DMS 273 treated with DMSO at 0.1 percent for 48 hours (cell line): Measurements from ENCODE around the gene TGFB3.
"Not testable (repeated sequence)": the region's sequence is repeated elsewhere in the genome, so short reads cannot be mapped to it uniquely, and the experiment has no call there.

Experiments used
- DNase-seq: peaks from one replicate; lab custom pipeline; 2025; lab: John Stamatoyannopoulos, UW

The TGFB3 gene

DNA sequence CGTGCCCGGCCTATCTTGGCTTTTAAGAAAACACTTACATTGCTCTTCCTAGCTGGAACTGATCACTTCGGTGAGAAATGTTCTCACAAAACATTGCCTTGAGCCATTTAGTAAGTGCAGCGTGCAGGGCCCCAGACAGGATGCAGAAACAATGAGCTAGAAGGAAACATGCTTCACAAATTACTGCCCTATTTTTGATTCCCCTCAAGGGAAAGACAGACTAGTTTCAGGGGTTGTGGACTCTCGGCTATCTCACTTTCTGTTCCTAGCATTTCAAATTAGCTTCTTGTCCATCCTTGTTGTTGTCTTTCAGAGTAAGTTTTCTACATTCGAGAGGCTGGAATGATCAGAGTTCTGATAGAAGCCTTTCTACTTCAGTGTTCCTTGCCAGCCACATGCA, 21.6 kb downstream of the TGFB3 start:
- no peak for DNase-seq

DNA sequence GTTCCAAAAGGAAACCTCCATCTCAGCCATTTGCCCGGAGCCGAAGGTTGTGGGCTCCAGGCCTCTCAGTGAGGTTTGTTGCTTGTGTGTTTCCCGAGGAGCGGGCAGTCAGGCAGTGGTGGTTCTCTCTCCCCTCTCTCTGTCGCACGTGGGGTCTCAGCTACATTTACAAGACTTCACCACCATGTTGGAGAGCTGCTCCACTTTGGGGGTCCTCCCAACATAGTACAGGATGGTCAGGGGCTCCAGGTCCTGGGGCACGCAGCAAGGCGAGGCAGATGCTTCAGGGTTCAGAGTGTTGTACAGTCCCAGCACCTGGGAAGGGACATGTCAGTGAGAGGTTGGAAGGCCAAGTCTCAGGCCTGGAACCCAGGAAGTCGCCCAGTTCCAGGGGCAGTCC, 22.8 kb downstream of the TGFB3 start:
- no peak for DNase-seq

DNA sequence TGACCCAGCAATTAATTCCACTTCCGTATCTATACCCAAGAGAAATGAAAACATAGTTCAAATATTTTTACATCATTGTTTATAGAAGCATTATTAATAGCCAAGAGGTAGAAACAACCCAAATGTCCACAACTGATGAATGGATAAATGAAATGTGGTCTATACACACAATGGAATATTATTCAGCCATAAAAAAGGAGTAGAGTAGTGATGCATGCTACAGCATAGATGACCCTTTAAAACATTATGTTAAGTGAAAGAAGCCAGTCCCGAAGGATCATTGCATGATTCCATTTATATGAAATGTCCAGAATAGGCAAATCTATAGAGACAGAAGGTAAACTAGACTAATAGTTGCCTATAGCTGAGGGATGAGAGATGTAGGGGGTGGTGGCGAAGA, 29.3 kb downstream of the TGFB3 start:
- no peak for DNase-seq

DNA sequence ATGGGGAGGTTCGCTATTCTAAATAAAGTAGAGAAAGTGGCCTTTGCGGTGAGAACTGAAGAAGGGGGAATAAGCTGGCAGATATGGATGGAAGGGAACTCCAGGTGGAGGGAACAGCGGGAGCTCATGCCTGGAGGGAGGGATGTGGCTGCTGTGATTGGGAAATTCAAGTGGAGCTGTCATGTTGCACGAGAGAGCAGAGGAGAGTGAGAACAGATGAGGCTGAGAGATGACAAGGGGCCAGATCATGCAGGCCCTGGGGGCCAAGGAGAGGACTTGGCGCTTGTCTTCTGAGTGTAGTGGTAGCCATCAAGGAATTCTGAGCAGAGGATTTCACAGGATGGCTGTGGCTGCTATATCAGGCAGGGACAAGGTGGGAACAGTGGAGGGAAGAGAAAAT, 35.0 kb downstream of the TGFB3 start:
- no peak for DNase-seq

DNA sequence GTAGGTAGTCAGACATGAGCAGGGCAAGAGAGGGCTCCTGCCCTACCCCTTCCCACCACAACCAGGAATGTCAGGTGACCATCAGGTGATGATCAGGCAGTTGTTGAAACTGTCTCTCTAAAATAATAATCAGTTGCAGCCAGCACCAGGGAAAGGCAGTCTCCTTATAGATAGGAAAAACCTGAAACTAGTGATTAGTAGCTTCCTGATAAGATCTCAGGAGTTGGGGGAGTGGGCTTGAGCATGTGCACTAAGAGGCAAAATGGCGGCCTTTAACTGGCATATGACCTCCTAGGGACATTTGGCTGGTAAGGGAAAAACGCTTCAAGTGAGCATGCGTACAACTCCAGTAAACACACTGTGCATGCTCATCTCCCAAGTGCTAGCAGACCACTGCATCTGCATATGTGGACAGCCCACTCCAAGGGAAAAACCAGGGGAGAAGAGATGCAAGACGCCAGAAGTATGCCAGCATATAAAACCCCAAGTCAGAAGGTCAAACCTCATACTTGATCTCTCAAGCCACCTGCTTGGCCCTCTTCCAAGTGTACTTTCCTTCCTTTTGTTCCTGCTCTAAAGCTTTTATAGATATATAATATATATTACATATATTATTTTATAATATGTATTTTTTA, 37.1 kb downstream of the TGFB3 start:
- no peak for DNase-seq

DNA sequence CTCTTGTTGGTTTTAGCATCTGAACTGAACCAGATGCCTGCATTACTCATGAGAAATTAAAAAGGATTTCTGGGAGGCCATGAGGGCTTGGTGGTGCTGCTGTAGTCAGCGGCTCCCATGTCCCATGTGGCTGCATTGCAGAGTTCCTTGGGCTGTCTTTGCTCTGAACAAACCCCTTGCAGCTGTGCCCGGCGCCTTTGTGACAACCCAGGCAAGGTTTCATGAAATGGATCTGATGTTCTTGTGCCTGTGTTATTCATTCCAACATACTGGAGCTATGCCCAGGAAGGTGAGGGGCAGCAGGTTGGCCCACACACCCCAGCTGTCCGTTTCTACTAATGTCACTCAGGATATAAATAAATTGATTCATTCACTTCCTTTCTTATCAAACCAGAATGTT, 40.8 kb downstream of the TGFB3 start:
- DNase-seq: peak; percentile 75

DNA sequence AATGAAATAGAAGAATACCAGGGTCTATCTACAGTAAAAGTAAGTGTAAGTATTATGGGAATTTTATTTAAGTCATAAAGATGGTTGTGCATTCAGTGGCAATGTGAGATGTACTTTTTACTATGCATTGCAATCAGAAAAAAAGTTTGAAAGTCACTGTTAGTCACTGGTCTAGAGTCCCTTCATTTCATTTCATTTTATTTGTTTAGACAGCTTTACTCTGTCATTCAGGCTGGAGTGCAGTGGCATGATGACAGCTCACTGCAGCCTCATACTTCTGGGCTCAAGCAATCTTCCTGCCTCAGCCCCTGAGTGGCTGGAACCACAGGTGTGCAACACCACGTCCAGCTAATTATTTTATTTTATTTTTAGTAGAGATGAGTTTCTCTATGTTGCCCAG, 42.6 kb downstream of the TGFB3 start:
- DNase-seq: no peak

DNA sequence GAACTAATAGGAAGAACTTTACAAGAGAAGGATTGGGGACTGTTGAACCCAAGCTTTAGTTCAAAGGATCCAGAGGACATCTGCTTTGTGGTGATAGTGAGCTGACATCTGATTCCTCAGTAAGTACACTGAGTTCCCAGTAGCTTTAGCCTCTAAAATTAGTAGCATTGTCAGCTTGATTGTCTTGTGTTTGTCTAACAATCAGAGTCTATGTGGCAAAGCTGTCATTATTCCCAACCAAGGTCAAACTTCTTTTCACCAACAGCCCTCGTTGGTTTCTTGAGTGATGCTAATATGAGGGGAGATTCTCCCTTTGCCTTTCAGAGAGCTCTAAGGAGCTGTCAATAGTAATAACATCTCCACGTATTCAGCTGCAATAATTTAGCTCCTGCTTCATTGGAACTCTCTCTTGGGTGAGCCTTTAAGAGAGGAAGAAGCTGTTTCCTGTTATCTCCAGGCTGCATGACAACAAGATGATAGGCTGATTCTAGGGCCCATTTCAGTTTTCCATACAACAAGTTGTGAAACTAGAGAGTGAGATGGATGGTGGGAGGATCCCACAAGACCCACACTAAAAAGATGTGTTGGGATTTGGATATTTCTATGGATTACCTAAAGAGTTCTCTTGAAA, 46.7 kb downstream of the TGFB3 start:
- no peak for DNase-seq

DNA sequence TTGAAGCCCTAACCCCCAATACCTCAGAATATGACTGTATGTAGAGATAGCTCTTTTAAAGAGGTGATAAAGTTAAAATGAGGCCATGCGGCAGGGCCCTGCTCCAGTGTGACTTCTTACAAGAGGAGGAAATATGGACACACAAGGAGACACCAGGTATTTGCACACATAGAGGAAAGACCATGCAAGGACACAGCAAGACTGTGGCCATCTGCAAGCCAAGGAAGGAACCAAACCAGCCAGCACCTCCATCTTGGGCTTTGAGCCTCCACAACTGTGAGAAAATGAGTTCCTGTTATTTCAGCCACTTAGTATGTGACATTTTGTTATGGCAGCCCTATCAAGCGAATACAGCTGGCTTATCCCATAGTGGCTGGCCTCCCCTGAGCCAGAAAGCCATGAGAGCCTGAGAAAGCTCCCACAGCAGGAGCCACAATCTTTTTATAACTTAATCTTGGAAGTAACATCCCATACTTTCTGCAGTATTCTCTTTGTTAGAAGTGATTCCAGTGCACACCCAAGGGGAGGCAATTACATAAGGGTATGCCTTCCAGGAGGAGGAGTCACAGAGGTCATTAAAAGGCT, 48.0 kb downstream of the TGFB3 start:
- no peak for DNase-seq

DNA sequence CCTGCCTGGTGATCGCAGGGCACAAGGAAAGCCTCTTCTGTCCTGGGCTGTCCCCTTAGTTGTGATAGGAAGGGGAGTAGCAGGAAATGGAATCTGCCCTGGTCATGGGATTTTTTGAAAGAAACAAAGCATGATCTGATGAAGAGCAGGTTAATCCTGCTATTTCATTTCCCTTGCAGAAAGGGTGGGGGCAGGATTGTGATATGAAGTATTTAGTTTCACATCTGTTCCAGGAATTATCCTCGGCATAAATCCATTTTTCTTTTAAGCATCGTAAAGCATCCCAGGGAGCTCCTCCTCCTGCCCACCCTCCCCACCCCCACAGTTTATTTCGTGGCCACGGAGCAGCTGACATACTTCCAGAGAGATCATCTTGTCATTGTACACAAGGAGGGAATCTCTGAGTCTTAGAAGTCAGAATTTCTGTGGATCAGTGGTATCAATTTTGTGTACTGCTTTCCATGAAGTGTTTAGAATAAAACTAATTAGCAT, 53.1 kb downstream of the TGFB3 start:
- DNase-seq: no peak

DNA sequence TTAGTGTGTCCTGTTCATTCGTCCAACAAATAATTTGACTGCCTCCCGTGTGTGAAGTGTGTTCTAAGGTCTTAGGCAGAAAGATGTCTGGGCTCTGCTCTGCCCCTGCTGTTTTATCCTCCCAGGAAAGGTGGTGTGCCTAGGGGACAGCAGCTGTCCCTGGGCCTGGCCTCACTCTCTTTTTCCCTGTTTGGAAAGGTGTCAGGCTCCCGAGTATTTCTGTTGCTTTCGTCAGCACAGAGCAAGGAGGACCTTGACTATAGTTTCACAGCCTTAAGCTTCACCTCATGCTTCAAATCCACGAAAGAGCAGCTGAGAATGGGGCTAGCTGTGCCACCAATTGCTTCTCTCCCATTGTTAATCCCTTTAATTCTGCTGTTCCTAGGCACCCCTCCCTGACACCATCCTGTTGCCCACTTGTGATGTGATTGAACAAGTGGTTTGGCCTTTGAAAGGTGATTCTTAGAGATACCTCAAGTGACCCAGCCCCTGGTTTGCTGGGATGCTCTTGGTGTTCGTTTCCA, 54.2 kb downstream of the TGFB3 start:
- DNase-seq: no peak

DNA sequence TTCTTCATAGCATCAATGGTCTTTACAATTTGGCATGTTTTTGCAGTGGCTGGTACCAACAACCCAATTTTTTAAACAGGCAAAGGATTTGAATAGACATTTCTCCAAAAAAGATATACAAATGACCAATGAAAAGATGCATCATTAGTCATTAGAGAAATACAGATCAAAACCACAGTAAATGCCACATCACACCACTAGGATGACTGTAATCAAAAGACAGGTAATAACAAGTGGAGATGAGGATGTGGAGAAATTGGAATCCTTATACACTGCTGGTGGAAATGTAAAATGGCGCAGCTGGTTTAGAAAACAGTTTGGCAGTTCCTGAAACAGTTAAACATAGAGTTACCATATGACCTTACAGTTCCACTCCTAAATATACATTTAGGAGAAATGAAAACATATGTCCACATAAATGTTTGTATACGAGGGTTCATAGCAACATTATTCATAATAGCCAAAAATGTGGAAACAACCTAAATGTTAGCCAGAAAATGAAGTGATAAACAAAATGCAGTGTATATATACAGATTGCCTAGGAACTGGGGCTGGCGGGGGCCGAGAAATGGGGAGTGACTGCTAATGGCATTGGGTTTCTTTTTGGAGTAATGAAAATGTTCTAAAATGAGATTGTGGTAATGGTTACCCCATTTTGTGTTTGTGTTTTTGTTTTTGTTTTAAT, 55.2 kb downstream of the TGFB3 start:
- DNase-seq: no peak

DNA sequence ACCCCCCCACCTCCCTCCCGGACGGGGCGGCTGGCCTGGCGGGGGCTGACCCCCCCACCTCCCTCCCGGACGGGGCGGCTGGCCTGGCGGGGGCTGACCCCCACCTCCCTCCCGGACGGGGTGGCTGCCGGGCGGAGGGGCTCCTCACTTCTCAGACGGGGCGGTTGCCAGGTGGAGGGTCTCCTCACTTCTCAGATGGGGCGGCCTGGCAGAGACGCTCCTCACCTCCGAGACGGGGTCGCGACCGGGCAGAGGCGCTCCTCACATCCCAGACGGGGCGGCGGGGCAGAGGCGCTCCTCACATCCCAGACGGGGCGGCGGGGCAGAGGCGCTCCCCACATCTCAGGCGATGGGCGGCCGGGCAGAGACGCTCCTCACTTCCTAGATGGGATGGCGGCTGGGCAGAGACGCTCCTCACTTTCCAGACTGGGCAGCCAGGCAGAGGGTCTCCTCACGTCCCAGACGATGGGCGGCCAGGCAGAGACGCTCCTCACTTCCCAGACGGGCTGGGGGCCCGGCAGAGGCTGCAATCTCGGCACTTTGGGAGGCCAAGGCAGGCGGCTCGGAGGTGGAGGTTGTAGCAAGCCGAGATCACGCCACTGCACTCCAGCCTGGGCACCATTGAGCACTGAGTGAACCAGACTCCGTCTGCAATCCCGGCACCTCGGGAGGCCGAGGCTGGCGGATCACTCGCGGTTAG, 56.5 kb downstream of the TGFB3 start:
- not testable (repeated sequence) for DNase-seq

DNA sequence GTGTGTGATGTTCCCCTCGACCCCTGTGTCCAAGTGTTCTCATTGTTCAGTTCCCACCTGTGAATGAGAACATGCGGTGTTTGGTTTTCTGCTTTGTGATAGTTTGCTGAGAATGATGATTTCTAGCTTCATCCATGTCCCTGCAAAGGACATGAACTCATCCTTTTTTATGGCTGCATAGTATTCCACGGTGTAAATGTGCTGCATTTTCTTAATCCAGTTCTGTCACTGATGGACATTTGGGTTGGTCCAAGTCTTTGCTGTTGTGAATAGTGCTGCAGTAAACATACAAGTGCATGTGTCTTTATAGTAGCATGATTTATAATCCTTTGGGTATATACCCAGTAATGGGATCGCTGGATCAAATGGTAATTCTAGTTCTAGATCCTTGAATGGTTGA, 61.4 kb downstream of the TGFB3 start:
- DNase-seq: not testable (repeated sequence)

DNA sequence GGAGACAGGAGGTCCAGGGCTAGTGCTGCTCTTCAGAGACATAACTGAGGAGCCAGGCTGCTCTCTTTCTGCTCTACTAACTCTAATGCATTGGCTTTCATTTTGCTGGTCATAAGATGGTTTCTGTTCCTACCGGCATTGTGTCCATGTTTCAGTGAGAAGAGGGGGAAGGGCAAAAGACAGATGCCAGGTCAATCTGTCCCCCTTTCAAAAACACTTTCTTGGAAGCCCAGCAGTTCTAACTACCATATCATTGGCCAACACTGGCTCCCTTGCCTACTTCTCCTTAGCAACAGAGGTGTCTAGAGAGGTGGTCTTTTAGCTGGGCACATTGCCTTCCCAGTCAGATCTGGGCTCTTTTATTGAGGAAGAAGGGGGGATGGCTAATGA, 63.9 kb downstream of the TGFB3 start:
- peak; percentile 96 for DNase-seq

DNA sequence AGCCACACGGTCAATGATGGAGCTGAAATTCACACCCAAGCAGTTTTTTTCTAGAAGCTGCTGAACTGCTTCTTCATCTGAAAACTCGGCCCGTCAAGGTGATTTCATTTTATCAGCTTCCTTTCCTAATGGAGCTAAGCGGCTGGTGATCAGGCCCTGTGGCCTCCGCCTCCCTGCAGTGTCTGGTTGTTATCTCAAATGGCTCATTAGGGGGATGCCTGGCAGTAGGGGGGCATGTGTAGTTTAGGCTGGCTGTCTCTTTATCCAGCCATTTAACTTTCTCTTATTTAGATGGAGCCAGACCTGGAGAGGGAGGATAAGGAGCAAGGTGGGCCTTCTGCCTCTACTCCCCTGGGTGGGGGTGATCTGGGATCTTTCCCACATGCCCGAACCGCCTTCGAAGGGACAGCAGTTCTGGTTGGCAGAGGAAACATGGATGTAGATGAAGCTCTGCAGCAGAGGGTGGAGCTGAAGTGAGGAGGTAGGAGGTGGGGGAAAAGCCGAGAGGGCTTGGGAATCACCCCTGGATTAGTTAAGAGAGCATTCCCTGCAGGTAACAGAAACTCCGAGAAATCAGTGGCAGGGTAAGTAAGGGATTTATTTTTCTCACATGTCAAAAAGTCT, 64.4 kb downstream of the TGFB3 start:
- DNase-seq: no peak

DNA sequence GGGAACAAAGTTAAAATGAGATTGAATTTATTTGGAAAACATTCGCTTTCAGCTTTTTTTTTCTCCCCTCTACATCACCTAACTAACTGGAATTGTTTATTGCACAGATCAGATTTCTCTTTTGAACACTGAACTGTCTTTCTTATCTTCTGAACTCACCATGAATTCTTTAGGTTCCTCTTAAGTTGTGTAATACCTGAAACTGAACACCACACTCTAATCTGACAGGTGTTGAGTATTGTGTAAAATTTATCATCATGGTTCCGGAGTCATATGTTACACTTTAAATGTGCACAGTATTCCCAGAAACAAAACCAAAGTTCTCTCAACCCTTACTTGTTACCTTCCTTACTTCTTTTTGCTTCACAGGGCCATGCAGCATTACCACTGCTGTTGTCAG, 66.8 kb downstream of the TGFB3 start:
- DNase-seq: no peak

DNA sequence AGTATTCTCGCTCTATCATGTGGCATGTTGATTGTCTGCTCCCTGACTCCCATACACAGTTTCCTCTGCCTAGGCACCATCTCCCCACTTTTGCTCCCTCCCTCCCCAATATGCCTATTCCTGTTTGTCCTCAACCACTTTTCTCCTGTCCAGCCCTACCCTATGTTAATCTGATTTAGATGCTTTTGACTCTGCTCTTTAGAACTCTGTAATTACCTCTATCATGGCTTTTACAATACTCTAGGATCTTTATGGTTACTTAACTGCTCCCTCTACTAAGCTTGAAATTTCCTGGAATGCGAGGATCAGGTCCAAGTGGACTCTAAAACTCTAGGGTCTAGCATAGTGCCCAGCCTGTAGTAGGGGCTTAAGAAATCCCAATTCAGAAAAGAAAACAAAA, 68.6 kb downstream of the TGFB3 start:
- no peak for DNase-seq

DNA sequence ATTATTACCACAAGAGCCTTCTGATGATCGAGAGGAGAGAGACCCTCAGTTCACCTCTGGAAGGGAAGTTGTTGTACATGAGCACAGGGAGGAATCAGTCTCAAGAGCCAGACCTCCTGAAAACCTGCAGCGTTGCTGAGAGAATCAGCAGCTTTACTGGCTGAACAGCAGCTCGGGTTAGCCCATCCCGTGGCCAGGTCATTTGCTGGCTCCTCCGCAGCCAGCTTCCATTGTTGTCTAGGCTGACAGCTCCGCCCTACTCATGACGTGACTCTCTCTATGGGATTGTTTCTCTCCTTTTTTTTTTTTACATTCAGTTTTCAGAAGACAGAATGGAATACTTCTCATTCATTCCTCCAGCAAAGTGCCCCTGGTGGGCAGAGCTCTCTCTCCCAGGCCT, 69.9 kb downstream of the TGFB3 start:
- DNase-seq: no peak

DNA sequence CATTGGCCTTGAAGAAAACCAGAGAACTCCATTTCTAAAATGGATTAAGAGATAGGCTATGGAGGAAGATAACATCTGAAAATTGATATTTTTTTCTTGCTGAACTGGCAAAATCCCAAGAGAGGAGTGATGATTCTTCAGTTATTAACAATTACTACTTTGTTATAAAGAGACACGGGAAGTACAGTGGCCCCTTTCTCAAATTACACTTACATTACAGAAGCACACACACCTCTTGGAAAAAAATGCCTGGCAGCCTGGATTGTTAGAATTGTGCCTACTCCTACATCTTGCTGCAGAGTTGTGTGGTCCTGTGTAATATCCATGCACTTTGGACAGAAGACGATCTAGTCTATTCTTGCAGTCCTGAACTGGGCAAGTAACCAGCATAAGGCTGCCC, 71.7 kb downstream of the TGFB3 start:
- DNase-seq: no peak

DNA sequence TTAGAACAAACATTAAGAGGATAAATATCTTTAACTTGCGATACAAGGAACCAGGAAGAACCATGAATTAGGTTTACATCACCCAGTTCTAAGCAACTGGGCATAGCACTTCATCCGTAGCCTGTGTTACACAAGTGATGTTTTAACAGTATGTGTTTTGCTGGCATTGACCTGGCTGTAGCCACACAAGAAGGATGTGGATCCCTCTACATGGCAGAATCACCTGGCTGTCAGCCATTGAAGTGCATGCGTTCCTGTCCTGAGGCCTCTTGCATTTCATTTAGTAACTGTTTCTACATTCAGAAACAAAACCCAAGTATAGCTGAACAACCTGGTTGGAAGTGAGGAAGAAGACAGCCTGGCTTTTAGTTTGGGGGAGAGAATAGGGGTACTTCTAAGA, 72.2 kb downstream of the TGFB3 start:
- no peak for DNase-seq
